ENCODE data around the gene SBF2.

The SBF2 gene

GRCh38 chr11:9977554-9977953 is 316.5 kb downstream of the SBF2 start:
- TF ChIP-seq CTCF (IDR thresholded peaks at IDR 0.05; ENCODE audit: low read depth, low read length), result no peak
- DNase-seq (ENCODE audit: low read depth, low spot score), result no peak
- no peak overlapping the region for H3K4me3 ChIP-seq (ENCODE audit: low read depth, low read length)
- in situ Hi-C loops (cut with HindIII; ENCODE audit: low sequenced_read_pairs), result no loop called here

GRCh38 chr11:9974375-9974774 is 319.6 kb downstream of the SBF2 start:
- TF ChIP-seq CTCF (IDR thresholded peaks at IDR 0.05; ENCODE audit: low read depth, low read length), result no peak
- DNase-seq (ENCODE audit: low read depth, low spot score), result no peak
- H3K4me3 ChIP-seq (ENCODE audit: low read depth, low read length), result no peak overlapping the region
- in situ Hi-C loops (cut with HindIII; ENCODE audit: low sequenced_read_pairs), result no loop called here

- no peak for TF ChIP-seq CTCF (IDR thresholded peaks at IDR 0.05; ENCODE audit: low read depth, low read length)
Observed at GRCh38 chr11:9973921-9974320, 320.1 kb downstream of the SBF2 start.

GRCh38 chr11:9972989-9973388 is 321.0 kb downstream of the SBF2 start:
- DNase-seq (ENCODE audit: low read depth, low spot score), result peak; percentile 74
- TF ChIP-seq CTCF (IDR thresholded peaks at IDR 0.05; ENCODE audit: low read depth, low read length), result peak; percentile 70
- in situ Hi-C loops (cut with HindIII; ENCODE audit: low sequenced_read_pairs), result no loop called here
- no peak overlapping the region for H3K4me3 ChIP-seq (ENCODE audit: low read depth, low read length)

More at GRCh38 chr11:9973921-9974320, 320.1 kb downstream of the SBF2 start:
- H3K4me3 ChIP-seq (ENCODE audit: low read depth, low read length), result no peak overlapping the region
- DNase-seq (ENCODE audit: low read depth, low spot score), result no peak
- in situ Hi-C loops (cut with HindIII; ENCODE audit: low sequenced_read_pairs), result no loop called here

- in situ Hi-C loops (cut with HindIII; ENCODE audit: low sequenced_read_pairs), result no loop called here
- DNase-seq (ENCODE audit: low read depth, low spot score), result no peak
- TF ChIP-seq CTCF (IDR thresholded peaks at IDR 0.05; ENCODE audit: low read depth, low read length), result no peak
- H3K4me3 ChIP-seq (ENCODE audit: low read depth, low read length), result no peak overlapping the region
Observed at GRCh38 chr11:9971894-9972293, 322.1 kb downstream of the SBF2 start.

- in situ Hi-C loops (cut with HindIII; ENCODE audit: low sequenced_read_pairs), result no loop called here
- no peak overlapping the region for H3K4me3 ChIP-seq (ENCODE audit: low read depth, low read length)
- no peak for DNase-seq (ENCODE audit: low read depth, low spot score)
- no peak for TF ChIP-seq CTCF (IDR thresholded peaks at IDR 0.05; ENCODE audit: low read depth, low read length)
Observed at GRCh38 chr11:9969068-9969467, 325.0 kb downstream of the SBF2 start.

GRCh38 chr11:9962722-9963121 is 331.3 kb downstream of the SBF2 start:
- H3K4me3 ChIP-seq (ENCODE audit: low read depth, low read length), result no peak overlapping the region
- TF ChIP-seq CTCF (IDR thresholded peaks at IDR 0.05; ENCODE audit: low read depth, low read length), result no peak
- DNase-seq (ENCODE audit: low read depth, low spot score), result no peak
- in situ Hi-C loops (cut with HindIII; ENCODE audit: low sequenced_read_pairs), result no loop called here

Measured in astrocyte of the spinal cord (primary cell).